ENCODE results near the gene DCP1A. TPM values are rescaled to one million over a fixed set of nuclear protein-coding genes. Genes with fewer than 3 reads are reported as not detected.

Gene DCP1A
- total and polyA plus RNA-seq, 2 experiments from 2014 or later = 19.3 to 32.0 TPM

- Histone ChIP-seq H3K27ac (ENCODE audit: low read depth) (peak overlapping the region; percentile 55), H4K20me1 (replicated peaks; ENCODE audit: insufficient read depth) (peaks cover 84% of the 10 kb centered on the region), H3K4me2 (no peak overlapping the region), H3K36me3 (ENCODE audit: insufficient read depth) (peaks cover 47% of the 10 kb centered on the region), H3K27me3 (ENCODE audit: insufficient read depth) (no peaks in the 10 kb centered on the region), H3K9me2 (ENCODE audit: insufficient read depth) (no peaks in the 10 kb centered on the region), H3K4me3 (no peak overlapping the region), H3K4me1 (ENCODE audit: insufficient read depth) (peaks cover 38% of the 10 kb centered on the region), H2AFZ (no peak overlapping the region), H3K79me2 (replicated peaks; ENCODE audit: insufficient read depth) (peaks cover 92% of the 10 kb centered on the region), H3F3A (replicated peaks; ENCODE audit: low read depth) (peaks cover 44% of the 10 kb centered on the region)
- ATAC-seq (no peak), DNase-seq (ENCODE audit: low spot score) (no peak)
- peaks cover 90% of the 10 kb centered on the region for H3K36me3 Mint-ChIP-seq (ENCODE audit: low read depth)
- TF ChIP-seq NANOG (IDR thresholded peaks at IDR 0.05; ENCODE audit: borderline replicate concordance) = no peak
- TF ChIP-seq POLR2AphosphoS5 (IDR thresholded peaks at IDR 0.05; ENCODE audit: low read depth) = peak; percentile 51; the same call in 1 of the 2 replicates
- H3K27ac Mint-ChIP-seq = peak overlapping the region; percentile 89
- H3K9me3 Mint-ChIP-seq = no peaks in the 10 kb centered on the region
- H3K4me1 Mint-ChIP-seq = peaks cover 62% of the 10 kb centered on the region
- no peak overlapping the region for H3K4me3 Mint-ChIP-seq
- peaks cover 12% of the 10 kb centered on the region for H3K27me3 Mint-ChIP-seq (ENCODE audit: insufficient read depth, low read depth, poor library complexity)
These were observed 106.1 kb downstream of the DCP1A start for GRCh38 chr3:53240989-53241972.

DNA sequence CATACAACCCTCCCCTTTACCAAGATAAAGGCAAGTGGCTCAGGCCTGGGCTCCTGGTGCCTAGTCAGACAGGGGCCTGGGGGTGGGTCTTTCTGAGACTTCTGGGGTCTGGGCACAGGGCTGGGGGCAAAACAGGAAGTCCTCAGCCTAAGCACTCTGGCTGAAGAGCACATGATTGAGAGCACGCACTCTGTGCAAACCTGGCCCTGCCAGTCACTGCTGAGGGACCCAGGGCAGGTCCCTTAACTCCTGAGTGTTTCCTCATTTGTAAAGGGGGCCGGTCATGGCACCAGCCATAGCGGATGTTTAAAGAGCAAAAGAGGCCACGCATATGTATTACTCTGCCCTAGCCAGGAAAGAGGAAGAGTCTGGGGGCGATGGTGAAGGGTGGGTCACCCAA, 107.5 kb downstream of the DCP1A start:
- DNase-seq (ENCODE audit: low spot score) (no peak), ATAC-seq (no peak)
- H3K4me1 Mint-ChIP-seq = peaks cover 56% of the 10 kb centered on the region
- Histone ChIP-seq H4K20me1 (replicated peaks; ENCODE audit: insufficient read depth) (peaks cover 76% of the 10 kb centered on the region), H3K27ac (ENCODE audit: low read depth) (peak overlapping the region; percentile 76), H3K36me3 (ENCODE audit: insufficient read depth) (peaks cover 45% of the 10 kb centered on the region), H3K9me2 (ENCODE audit: insufficient read depth) (no peaks in the 10 kb centered on the region), H3K4me1 (ENCODE audit: insufficient read depth) (peaks cover 23% of the 10 kb centered on the region), H3K4me3 (no peak overlapping the region), H3F3A (replicated peaks; ENCODE audit: low read depth) (peaks cover 46% of the 10 kb centered on the region), H3K27me3 (ENCODE audit: insufficient read depth) (no peaks in the 10 kb centered on the region), H3K79me2 (replicated peaks; ENCODE audit: insufficient read depth) (peaks cover 81% of the 10 kb centered on the region), H2AFZ (no peak overlapping the region), H3K4me2 (no peak overlapping the region)
- TF ChIP-seq, protein P1, sequence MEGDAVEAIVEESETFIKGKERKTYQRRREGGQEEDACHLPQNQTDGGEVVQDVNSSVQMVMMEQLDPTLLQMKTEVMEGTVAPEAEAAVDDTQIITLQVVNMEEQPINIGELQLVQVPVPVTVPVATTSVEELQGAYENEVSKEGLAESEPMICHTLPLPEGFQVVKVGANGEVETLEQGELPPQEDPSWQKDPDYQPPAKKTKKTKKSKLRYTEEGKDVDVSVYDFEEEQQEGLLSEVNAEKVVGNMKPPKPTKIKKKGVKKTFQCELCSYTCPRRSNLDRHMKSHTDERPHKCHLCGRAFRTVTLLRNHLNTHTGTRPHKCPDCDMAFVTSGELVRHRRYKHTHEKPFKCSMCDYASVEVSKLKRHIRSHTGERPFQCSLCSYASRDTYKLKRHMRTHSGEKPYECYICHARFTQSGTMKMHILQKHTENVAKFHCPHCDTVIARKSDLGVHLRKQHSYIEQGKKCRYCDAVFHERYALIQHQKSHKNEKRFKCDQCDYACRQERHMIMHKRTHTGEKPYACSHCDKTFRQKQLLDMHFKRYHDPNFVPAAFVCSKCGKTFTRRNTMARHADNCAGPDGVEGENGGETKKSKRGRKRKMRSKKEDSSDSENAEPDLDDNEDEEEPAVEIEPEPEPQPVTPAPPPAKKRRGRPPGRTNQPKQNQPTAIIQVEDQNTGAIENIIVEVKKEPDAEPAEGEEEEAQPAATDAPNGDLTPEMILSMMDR (conservative IDR thresholded peaks at IDR 0.05; ENCODE audit: low read depth in 2 of 2) = no peak
- TF ChIP-seq, protein P2, sequence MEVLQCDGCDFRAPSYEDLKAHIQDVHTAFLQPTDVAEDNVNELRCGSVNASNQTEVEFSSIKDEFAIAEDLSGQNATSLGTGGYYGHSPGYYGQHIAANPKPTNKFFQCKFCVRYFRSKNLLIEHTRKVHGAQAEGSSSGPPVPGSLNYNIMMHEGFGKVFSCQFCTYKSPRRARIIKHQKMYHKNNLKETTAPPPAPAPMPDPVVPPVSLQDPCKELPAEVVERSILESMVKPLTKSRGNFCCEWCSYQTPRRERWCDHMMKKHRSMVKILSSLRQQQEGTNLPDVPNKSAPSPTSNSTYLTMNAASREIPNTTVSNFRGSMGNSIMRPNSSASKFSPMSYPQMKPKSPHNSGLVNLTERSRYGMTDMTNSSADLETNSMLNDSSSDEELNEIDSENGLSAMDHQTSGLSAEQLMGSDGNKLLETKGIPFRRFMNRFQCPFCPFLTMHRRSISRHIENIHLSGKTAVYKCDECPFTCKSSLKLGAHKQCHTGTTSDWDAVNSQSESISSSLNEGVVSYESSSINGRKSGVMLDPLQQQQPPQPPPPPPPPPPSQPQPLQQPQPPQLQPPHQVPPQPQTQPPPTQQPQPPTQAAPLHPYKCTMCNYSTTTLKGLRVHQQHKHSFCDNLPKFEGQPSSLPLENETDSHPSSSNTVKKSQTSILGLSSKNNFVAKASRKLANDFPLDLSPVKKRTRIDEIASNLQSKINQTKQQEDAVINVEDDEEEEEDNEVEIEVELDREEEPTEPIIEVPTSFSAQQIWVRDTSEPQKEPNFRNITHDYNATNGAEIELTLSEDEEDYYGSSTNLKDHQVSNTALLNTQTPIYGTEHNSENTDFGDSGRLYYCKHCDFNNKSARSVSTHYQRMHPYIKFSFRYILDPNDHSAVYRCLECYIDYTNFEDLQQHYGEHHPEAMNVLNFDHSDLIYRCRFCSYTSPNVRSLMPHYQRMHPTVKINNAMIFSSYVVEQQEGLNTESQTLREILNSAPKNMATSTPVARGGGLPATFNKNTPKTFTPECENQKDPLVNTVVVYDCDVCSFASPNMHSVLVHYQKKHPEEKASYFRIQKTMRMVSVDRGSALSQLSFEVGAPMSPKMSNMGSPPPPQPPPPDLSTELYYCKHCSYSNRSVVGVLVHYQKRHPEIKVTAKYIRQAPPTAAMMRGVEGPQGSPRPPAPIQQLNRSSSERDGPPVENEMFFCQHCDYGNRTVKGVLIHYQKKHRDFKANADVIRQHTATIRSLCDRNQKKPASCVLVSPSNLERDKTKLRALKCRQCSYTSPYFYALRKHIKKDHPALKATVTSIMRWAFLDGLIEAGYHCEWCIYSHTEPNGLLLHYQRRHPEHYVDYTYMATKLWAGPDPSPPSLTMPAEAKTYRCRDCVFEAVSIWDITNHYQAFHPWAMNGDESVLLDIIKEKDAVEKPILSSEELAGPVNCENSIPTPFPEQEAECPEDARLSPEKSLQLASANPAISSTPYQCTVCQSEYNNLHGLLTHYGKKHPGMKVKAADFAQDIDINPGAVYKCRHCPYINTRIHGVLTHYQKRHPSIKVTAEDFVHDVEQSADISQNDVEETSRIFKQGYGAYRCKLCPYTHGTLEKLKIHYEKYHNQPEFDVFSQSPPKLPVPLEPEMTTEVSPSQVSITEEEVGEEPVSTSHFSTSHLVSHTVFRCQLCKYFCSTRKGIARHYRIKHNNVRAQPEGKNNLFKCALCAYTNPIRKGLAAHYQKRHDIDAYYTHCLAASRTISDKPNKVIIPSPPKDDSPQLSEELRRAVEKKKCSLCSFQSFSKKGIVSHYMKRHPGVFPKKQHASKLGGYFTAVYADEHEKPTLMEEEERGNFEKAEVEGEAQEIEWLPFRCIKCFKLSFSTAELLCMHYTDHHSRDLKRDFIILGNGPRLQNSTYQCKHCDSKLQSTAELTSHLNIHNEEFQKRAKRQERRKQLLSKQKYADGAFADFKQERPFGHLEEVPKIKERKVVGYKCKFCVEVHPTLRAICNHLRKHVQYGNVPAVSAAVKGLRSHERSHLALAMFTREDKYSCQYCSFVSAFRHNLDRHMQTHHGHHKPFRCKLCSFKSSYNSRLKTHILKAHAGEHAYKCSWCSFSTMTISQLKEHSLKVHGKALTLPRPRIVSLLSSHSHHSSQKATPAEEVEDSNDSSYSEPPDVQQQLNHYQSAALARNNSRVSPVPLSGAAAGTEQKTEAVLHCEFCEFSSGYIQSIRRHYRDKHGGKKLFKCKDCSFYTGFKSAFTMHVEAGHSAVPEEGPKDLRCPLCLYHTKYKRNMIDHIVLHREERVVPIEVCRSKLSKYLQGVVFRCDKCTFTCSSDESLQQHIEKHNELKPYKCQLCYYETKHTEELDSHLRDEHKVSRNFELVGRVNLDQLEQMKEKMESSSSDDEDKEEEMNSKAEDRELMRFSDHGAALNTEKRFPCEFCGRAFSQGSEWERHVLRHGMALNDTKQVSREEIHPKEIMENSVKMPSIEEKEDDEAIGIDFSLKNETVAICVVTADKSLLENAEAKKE (CRISPR knock-in tag; IDR thresholded peaks at IDR 0.05) = no peak
- TF ChIP-seq CREB1 (CRISPR knock-in tag; IDR thresholded peaks at IDR 0.05; ENCODE audit: low read depth) = no peak
- TF ChIP-seq STAT1 (IDR thresholded peaks at IDR 0.05; ENCODE audit: unreplicated experiment) = no peak
- no peak overlapping the region for H3K4me3 Mint-ChIP-seq
- peak overlapping the region; percentile 92 for H3K27ac Mint-ChIP-seq
- H3K9me3 Mint-ChIP-seq = no peaks in the 10 kb centered on the region
- H3K36me3 Mint-ChIP-seq (ENCODE audit: low read depth) = peaks cover 92% of the 10 kb centered on the region
- peaks cover 12% of the 10 kb centered on the region for H3K27me3 Mint-ChIP-seq (ENCODE audit: insufficient read depth, low read depth, poor library complexity)

Data from GM23338 (cell line).